SK-N-MC (cell line): ENCODE measurements around the gene FAM76B.

Experiments
- DNase-seq: peaks from one replicate; pipeline ENCODE4 v3.0.0-alpha.2; 2011; ENCODE audit warnings: low read depth, low spot score
- H3K27ac ChIP-seq: fragments of 200-600 bp; sonication (generic); 2 replicates; pipeline ENCODE4 v1.5.1; 2016; ENCODE audit warnings: mixed run types
- H3K36me3 ChIP-seq: fragments of 200-600 bp; sonication (generic); 2 replicates; pipeline ENCODE4 v1.6.1; 2017; ENCODE audit warnings: antibody characterized with exemption, low read length, mixed read lengths; ENCODE audit not compliant: insufficient read depth
- H3K4me3 ChIP-seq: fragments of 200-600 bp; sonication (generic); 2 replicates; pipeline ENCODE4 v1.5.1; 2016
- H3K9ac ChIP-seq: fragments of 200-600 bp; sonication (generic); 2 replicates; pipeline ENCODE4 v1.8.0; 2017; ENCODE audit warnings: mixed run types, mixed read lengths; ENCODE audit not compliant: insufficient read length
- H3K9me3 ChIP-seq: fragments of 200-600 bp; sonication (generic); 2 replicates; pipeline ENCODE4 v1.6.1; 2017; ENCODE audit warnings: low read depth, mild to moderate bottlenecking, antibody characterized with exemption, low read length, moderate library complexity, mixed read lengths
- EZH2 ChIP-seq: fragments of 200-600 bp; sonication (generic); IDR thresholded peaks from one replicate; pipeline ENCODE4 v1.6.1; 2017; ENCODE audit warnings: antibody characterized with exemption
- FOXP2 ChIP-seq: optimal IDR thresholded peaks from 2 replicates; pipeline ENCODE3; 2011; ENCODE audit warnings: mild to moderate bottlenecking, moderate library complexity; ENCODE audit not compliant: insufficient read depth; ENCODE audit errors: extremely low read length, control extremely low read depth
- POLR2AphosphoS5 ChIP-seq: IDR thresholded peaks from 2 replicates; pipeline ENCODE4 v1.6.1; 2012; ENCODE audit warnings: mild to moderate bottlenecking, low read depth, low read length, borderline replicate concordance

The FAM76B gene

DNA sequence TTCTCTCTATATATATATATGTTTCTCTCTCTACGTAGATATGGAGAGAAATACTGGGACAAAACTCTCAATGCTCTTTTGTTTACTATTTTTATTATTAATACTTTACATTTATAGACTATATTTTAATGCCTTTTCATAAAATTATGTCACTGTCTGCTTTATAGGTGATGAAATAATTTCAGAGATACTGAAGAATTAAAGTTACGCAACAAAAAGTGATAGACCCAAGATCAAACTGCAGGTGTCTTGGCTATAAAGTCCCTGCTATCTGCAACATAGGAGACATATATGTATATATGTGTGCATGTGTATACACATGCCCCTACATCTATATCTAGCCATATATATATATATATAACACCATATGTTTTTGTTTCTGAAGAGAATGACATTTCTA is 60.8 kb downstream of the FAM76B start:
- Histone ChIP-seq H3K27ac (no peak overlapping the region), H3K9ac (no peak overlapping the region), H3K36me3 (no peaks in the 10 kb centered on the region), H3K4me3 (no peak overlapping the region), H3K9me3 (no peaks in the 10 kb centered on the region)
- TF ChIP-seq POLR2AphosphoS5 (no peak), EZH2 (no peak), FOXP2 (no peak)
- DNase-seq: no peak

DNA sequence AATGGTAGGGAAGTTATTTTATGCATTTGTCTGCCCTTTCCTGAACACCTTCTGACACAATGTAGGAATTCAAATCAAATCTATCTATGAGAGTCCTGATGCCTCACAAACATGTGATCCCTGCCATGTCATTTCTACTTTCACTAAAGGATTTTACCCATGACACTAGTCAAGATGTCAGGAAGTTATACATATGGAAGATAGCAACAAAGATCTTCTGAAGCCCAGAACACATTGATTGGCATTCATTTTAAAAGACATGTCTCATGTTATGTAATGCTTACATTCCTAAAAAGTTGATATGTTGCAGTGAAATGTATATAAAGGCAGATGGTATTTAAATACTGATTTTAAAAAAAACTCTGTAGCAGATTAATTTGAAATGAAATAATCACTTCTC is 61.5 kb downstream of the FAM76B start:
- no peak for DNase-seq
- Histone ChIP-seq H3K9me3 (no peaks in the 10 kb centered on the region), H3K9ac (no peak overlapping the region), H3K36me3 (no peaks in the 10 kb centered on the region), H3K4me3 (no peak overlapping the region), H3K27ac (no peak overlapping the region)
- TF ChIP-seq EZH2: no peak

DNA sequence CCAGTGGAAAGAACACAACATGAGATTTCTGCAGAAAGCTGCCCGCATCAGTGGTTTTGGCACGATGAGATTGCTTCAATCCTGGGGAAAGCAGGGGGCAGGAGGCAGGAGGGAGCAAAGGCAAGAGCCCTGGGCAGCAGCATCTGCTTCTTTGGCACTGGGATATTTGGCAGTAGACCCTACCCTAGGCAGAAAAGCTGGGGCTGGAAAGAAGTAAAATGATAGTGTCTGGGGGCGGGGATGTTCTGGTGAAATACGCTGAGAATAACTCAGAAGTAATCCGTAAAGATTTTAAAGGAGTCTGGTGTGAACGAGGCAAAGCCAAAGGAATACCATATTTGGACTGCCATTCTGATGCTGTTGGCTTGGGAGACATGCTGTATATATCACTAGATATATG is 62.0 kb downstream of the FAM76B start:
- no peak for DNase-seq
- H3K9me3 ChIP-seq: no peaks in the 10 kb centered on the region
- H3K36me3 ChIP-seq: no peaks in the 10 kb centered on the region
- H3K4me3 ChIP-seq: no peak overlapping the region
- no peak overlapping the region for H3K9ac ChIP-seq
- no peak overlapping the region for H3K27ac ChIP-seq
- no peak for TF ChIP-seq EZH2
- no peak for TF ChIP-seq FOXP2
- TF ChIP-seq POLR2AphosphoS5: no peak

DNA sequence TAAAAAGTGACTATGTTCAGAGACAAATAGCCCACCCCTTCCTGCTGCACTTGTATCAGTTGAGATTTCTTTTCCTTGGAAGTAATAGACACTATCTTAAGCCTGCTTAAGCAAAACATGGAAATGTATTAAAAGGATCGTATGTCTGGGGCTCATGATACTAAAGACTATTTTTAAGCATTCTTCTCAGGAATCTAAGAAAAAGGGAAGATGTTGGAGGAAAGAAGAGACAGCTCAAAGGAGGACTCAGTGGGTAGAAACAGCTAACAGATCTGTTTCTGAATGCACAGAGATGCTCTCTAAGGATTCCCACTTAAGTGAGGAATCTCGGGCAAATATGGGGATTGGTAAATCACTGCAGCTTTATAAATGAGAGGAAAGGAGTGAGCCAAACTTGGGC is 62.5 kb downstream of the FAM76B start:
- Histone ChIP-seq H3K4me3 (no peak overlapping the region), H3K27ac (no peak overlapping the region), H3K9me3 (no peaks in the 10 kb centered on the region), H3K36me3 (no peaks in the 10 kb centered on the region), H3K9ac (no peak overlapping the region)
- DNase-seq: no peak
- TF ChIP-seq FOXP2: no peak
- TF ChIP-seq EZH2: no peak
- no peak for TF ChIP-seq POLR2AphosphoS5

DNA sequence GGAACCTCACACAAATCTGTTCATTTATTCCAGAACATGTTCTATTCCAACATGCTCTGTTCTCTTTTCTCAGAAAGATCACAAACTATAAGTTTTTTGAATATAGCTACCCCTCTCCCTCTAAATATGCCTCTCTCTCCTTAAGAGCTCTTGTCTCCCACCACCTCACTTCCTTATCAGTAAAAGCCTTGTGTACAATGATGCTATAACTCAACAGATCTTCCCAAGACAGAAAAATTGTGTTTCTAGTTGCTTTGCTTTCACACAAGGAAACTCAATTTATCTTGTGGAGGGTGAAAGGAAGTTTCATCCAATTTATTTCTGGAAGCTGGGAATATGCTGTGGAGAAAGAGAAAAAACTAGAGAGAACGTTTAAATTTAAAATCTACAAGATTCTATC is 64.4 kb downstream of the FAM76B start:
- H3K9ac ChIP-seq: no peak overlapping the region
- no peak for TF ChIP-seq FOXP2
- no peak overlapping the region for H3K27ac ChIP-seq
- DNase-seq: no peak
- no peaks in the 10 kb centered on the region for H3K36me3 ChIP-seq
- H3K4me3 ChIP-seq: no peak overlapping the region
- H3K9me3 ChIP-seq: no peaks in the 10 kb centered on the region

DNA sequence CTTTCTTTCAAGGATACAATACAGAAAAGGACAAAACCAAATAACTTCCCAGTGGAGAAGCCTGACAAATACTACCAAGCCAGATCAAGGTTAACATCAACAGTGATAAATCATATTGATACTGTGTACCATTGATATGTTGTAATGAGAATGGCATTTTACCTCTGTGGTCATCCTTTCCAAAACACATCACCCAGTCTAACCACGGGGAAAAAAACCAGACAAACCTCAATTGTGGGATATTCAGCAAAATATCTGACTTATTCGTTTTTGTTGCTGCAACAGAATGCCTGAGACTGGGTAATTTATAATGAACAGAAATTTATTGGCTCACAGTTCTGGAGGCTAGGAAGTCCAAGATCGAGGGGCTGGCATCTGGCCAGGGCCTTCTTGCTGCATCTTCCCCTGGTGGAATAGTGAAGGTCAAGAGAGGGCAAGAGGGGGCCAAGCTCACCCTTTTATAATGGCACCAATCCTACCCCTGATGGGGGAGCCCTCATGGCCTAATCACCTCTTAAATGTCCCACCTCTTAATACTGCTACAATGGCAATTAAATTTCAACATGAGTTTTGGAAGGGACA is 66.1 kb downstream of the FAM76B start:
- Histone ChIP-seq H3K4me3 (no peak overlapping the region), H3K9ac (no peak overlapping the region), H3K36me3 (no peaks in the 10 kb centered on the region), H3K9me3 (no peaks in the 10 kb centered on the region), H3K27ac (no peak overlapping the region)
- TF ChIP-seq EZH2 (no peak), FOXP2 (no peak), POLR2AphosphoS5 (no peak)
- DNase-seq: no peak

DNA sequence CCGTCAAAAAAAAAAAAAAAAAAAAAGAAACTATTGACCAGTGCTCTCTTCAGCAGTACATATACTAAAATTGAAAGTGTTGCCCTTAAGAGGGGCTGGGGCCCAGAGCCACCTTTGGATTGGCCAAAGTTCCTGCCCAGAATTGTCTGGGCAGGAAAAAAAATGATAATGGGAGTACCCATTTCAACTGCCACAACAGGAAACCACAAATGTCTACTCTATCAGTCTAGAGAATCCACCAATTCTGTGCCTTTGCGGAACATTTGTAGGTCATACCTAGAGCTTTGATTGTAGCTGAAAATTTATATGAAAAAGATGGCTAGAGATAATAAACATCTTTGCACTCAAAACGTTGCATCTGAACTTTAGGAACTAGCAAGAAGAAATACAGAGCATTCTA is 69.4 kb downstream of the FAM76B start:
- Histone ChIP-seq H3K9ac (no peak overlapping the region), H3K27ac (no peak overlapping the region), H3K9me3 (no peaks in the 10 kb centered on the region), H3K36me3 (no peaks in the 10 kb centered on the region), H3K4me3 (no peak overlapping the region)
- no peak for DNase-seq
- TF ChIP-seq FOXP2 (no peak), POLR2AphosphoS5 (no peak), EZH2 (no peak)
